ENCODE measurements around the gene FNIP2.
"Not testable (repeated sequence)": the region's sequence is repeated elsewhere in the genome, so short reads cannot be mapped to it uniquely, and the experiment has no call there.

Gene FNIP2

DNA sequence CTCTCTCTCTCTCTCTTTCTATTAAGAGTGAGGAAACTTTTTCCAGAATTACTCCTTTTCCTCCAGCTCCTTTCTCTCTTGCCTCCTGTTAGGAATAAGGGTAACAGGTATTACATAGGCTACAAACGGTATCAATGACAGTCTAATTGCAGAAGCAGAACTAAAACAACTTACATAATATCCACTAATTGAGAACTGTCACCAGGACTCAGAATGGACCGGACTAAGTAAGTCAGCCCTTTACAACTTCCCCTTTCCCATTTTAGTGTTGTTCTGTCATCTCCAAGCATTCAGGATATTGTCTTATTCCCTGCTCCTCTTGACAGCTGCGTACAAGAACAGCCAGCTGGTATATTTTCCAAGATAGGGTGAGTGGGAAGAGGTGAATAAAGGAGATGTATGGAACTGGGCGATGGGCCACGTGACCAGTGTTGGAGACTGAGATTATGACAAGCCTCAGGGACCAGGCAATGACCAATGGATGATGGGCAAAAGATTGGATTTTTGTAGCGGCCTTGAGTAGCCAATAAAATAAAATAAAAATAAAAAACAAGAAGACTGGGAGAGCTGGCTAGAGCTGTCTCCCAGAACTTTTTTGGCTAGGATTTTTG, 2.3 kb upstream of the FNIP2 start:
- no peak for DNase-seq

DNA sequence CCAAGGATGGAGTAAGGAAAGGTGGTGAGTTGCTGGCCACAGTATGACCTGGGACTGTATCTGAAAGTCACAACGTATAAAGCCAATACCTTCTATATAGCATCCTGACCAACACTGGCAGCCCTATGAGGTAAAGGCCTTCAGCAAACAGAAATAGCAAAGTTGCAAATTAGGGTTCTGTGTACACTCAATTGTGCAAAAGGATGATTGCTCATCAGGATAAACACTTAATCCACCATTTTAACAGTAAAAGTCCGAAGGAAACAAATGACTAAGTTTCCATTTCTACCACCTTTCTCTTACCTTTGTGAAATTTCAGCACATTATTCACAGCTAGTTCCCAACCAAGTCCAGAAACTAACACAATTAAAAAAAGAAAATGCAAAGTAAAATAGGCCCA, 1.4 kb upstream of the FNIP2 start:
- DNase-seq: no peak

DNA sequence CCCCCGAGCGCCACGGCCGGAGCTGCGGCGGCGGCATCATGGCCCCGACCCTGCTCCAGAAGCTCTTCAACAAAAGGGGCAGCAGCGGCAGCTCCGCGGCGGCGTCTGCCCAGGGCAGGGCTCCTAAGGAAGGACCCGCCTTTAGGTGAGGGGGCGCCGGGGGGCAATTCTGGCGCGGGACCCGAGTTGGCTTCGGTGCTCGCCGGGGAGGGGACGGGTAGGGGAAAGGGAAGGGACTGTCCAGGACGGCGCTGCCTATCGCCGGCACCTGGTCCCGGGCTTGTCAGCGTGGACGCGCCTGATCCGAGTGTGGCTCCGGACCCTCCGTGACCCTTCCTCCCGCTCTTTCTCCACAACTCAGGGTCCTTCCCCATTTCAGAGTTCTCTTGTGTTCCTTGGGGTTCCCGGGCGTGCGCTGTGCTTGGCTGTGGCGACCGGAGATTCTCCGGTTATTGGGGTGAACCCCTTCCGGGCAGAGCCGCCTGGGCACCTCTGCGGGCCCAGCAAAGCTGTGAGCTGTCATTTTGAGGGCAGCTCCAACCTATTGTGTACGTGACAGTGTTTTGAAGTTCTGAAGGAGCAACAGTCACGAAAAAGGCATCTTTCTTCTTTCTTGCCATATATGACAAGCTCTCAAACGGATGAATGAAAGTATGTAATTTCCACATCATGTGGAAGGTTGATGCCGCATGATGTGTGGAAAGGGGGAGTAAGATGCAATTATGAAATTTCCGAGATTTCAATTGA, 522 bp downstream of the FNIP2 start:
- DNase-seq: peak; percentile 43

DNA sequence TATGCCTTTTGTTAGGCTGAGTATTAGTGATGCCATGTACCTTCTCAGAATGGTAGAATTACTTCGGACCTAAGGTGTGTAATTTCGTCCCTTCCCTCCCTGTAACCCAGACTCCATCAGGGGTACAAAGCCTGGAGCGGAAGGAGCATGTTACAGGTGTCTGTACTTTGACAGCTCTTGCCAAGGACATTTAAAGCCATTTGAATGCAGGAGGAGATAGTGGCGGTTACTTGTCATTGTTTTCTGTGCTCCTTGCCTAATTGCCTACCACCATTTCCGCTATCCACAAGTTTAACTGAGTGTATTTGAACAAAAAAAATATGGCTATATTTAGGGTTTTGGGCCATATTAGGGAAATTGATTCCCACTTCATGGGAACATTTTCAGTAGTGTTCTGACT, 1.8 kb downstream of the FNIP2 start:
- no peak for DNase-seq

DNA sequence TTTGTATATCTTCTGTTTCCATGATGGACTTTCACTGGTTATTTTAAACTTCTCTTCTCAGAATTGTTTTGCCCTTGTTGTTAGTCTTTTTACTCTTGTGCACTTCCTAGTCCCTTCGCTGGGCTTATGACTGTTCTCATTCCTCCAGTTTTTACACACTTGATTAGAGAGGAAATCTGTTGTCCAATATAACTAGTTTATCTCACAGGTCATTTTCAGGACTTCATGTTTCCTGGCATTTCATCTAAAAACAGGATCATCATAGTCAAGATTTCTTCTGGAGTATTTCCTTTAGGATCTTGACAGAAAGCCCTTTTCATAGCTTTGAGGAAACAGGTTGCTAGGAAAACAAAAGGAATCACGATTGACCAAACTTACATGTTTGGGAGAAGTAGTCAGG, 3.0 kb downstream of the FNIP2 start:
- no peak for DNase-seq

DNA sequence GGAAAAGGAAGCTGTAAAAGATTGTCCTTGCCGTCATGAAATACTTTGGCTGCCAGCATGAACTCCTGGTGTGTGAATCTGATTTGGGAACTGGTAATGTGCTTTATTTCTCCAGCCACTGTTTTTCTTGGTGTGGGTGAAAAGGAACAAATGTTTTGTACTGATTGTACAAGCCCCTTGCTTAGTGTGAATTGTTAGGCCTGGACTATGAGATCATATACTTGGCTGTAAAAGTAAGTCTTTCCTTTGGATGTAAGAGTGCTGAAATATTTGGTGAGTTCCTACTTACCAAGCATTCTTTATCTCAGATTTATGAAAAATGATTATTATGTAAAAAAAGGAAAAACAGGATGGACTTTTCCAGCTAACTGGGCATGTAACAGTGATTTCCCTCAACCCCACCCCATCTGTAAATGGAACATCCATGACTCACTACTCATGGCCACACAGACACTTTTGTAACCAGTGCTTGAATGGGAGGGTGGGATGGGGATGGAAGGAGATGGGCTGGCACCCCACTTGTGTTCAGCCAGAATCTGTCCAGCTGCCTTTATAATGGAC, 6.3 kb downstream of the FNIP2 start:
- DNase-seq: no peak

DNA sequence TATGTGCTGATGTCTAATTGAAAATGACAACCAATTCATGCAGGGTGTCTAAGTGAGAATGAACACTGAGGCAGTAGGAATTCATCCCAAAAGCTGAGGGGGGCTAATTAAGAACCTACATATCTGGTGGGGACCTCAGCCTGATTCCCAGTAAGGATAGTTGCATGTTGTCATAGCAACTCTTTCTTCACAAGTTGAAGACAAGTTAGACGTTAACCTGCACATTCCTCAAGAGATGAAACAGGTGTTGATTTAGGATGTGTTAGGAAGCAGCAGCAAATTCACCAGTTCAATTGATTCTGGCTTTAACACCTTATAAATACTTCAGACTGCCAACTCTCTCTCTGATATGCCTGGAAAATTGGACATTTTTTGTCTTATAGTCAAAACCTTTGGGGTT, 7.3 kb downstream of the FNIP2 start:
- DNase-seq: no peak

DNA sequence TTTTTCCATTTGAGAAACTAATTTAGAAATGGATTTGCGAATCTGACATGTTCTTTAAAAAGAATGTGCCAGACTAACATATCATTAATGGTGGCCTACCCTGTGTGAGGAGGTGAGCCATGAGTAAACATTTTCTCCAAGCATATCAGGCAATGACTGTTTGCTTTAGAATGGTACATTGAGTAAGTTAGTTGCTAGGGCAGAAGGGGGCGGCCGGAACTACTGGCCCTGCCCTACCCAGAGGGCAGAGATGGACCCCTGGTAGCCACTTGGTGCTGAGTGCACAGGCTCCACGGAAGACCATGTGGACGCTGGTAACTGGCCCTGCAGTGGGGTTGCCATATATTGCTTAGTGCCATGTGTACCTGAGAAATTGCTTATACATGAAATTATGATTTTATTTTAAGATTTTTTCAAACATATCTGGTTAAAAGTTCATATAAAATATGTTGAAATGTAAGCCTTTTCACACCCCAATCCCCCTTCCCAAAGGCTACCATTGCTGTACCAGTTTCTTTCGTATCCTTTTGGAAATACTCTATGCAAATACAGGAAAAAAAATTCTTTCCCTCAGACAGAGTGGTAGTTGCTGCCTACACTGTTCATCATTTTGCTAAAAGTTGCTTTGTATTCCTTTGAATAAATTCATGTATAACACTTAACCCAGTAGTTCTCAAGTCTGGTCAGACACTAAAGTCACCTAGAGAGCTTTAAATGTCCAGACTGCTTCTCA, 8.8 kb downstream of the FNIP2 start:
- no peak for DNase-seq

DNA sequence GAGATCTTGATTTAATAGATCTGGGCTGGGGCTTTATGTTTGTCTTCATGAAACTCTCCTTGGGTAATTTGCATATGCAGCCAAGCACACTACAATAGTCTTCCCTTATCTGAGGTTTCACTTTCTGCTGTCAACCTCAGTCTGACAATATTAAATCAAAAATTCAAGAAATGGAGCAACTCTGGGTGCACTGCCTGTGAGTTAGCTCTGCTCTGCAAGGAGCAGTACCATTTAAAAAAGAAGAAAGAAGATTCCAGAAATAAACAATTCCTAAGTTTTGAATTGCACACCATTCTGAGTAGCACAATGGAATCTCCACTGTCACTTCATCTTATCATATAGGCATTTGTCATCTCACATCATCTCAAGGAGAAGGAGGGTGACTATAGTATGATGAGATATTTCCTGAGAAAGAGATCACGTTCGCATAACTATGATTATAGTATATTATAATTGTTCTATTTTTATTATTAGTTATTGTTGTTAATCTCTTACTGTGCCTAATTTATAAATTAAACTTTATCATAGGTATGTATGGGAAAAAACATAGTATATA, 9.4 kb downstream of the FNIP2 start:
- DNase-seq: no peak

DNA sequence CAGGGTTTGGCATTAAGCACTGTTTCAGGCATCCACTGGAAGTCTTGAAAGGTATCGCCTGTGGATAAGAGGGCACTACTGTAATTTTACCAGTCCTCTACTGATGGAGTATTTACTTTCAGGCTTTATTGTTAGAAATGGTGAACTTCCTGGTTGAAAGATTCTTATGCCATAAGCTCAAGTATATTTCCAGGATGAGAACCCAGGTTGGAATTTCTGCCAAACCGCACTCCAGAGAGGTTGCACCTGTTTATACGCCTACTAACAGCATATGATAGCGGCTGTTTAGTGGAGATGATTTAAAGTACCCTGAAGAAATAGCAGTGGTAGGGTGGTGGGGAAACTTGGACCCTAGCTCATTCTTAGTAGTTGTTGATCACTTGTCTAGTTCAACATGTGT, 9.9 kb downstream of the FNIP2 start:
- no peak for DNase-seq

DNA sequence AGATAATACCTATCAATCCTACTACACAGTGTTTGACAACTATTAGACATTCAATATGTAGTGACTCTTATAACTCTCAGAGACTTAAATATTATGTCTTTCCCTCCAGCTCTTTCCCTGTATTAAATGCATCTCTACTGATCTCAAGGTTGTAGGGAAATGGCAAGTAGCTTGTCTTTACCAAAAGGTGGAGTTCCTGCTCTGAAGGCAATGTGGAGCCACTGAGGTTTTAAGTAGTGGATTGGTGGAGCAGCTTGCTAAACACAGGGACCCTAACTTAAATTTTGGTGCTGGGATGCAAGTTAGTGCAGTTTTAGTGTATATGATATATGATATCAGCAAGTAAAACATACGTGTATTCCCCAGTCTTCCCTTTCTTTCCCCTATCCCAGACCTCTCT, 13.1 kb downstream of the FNIP2 start:
- no peak for DNase-seq

DNA sequence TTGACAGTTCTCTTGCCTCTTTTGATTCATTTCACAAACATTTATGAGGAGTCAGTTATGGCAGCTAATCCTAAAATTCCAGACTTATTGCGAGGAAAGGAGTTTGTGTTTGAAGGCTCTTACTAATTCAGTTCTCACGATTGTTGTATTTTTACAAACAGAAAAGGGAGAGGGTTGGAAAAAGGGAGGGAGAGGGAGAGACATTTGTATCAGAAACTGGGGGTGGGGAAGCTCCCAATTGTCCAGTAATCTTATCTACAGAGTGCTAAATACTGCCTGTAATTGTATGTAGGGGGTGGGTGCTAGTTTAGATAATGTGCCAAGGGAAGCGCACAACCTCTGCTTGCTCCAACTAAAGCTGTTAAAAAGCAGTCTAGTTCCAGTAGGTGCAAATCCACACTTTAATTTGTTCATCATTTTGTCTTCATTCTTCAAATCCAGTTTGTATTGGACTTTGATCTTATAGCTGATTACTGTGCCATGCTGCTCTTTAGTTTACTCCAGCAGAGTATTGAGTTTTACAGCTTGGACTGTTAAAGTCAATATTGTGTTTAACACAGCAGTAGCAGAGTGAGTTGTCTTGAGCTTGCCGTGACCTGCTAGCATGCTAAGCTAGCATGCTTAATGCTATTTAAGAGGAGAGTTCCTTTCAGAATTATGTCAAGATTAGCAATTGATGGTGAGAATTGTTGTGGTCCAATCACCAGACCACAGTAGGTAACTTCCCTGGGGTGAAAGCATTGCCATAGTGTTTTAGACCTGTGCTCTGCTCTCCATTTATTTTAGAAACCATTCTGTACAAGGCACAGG, 13.9 kb downstream of the FNIP2 start:
- peak; percentile 13 for DNase-seq

DNA sequence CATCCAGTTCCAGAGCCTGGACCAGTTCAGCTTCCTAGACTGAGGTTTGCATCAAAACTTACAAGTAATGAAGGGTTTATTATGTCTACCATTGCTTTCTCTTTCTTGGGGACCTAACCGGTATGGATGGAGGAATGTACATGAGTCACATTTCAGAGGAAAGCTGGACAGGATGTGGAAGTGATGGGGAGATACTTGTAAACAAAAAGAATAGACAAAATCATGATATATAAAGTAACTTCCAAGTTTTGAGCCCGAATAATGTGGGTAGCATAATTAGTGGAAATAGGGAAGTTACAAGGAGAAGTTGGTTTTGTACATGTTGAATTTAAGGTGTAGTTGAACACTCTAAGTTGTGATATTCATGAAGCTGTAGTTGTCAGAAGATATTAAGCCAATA, 15.0 kb downstream of the FNIP2 start:
- DNase-seq: peak; percentile 10

DNA sequence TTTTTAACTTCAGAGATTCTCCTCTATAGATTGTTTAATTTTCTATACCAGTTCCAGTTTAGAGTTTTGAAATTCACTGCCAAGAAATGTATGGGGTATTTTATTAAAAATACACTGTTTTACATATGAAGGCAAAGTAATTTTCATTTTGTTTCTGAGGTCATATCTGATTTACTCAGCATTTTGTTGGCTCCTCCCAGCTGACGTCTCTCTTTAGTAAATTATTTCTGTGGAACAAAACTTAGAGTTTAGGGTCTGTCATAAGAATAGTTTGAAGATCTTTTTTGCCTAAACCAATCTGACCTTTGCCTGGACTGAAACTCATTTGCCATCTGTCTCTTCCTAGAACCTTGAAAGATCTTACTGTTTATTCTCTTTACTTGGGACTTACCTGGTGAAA, 16.9 kb downstream of the FNIP2 start:
- DNase-seq: no peak

DNA sequence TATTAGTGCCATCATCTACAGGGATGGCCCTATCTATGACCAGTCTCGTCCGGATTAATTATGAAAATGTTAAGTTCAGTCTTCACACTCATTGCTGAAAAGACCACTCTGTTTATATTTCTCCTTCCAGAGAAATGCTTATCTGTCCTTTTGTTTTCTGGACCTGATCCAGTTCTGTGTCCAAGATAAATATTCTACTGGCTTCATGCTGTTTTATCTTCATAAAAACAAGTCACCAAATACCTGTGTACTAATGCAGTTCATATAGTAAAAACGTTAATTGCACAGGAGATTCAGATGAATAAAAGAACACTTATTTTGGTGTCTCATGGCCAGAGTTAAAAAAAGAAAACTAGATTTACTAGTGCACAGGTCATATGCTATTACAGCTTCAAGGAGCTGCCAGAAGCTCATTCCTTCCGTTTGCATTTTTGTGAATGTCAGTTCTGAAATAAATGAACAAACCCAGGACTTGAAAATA, 17.3 kb downstream of the FNIP2 start:
- no peak for DNase-seq

DNA sequence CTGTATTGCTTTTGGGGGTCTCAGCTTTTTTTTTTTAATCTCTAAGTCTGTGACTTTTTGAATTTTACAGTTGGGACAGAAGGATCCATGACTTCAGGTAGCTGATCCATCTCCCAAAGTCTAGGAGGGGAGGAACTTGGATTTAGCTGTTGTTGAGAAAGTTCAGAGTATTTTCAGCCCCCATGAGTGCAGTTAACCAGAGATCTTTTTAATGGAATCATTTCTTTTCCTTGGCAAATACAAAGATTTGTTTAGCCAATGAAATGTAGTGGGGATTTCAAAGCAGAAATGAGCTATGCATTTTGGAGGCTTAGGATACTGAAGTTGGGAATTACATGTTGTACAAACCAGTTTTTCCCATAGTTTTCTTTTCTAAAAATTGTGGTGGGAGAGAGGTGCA, 18.1 kb downstream of the FNIP2 start:
- DNase-seq: no peak

DNA sequence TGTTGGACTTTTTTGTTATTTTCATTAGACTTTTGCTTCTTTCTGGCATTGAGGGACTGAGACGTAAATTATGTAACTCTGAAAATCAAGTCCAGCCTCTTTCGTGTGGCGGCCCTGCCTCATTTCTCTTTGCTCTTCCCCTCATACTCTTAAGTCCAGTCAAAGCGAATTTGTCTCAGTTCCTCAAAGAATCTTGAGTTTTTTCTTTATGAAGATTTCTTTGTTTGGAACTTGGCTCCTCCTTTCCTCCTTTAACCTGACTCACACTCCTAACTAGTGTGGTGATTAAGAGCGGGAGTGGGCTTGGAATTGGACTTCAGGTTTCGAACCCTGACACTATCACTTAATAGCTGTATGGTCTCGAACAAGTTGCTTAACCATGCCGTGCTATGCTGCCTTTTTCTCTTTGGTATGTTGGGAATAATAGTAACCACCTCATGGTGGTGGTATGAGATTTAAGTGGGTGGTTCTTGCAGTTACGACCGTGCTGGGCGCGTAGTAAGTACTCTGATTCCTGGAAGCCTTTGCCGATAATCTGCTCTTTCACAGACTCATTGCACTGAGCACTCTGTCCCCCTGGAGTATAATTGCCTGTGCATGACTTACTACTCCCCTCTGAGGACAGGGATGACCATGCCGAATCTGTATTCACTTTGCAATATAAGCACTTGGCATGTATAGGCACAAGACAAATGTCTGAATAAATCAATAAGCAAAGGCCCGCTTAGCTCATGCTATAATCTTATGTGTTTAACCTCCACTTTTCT, 19.1 kb downstream of the FNIP2 start:
- no peak for DNase-seq

DNA sequence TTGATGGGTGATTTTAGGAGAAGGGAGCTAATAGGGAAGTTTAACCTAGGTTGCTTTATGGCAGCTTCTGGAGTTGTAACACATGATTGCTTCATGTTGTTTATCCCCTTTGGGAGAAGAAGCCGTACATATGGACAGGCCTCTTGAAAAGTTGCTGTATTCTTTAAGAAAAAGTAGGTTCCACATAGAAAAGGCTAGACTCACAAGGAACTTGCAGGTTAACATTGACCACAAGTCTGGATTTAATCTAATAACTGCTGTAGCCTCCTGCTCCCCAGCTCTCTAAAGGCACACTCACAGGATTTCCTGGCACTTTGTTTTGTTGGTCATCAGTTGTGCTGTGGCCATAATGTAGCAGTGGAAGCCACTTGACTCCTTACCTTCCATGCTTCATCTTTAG, 19.7 kb downstream of the FNIP2 start:
- no peak for DNase-seq

DNA sequence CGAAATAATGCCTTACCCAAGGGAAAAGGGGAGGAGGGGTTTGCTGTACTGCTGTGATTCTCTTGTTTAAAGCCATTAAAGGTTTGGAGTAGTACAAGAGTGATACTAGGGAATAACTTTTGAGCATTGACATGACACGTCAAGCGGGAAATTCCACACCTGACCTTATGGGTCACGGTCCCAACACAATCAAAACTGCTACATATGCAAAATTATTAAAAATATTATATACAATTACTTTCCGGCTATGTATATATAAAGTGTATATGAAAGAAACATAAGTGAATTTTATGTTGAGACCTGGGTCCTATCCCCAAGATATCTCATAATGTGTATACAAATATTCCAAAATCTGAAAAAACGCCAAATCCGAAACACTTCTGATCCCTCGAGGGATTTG, 21.0 kb downstream of the FNIP2 start:
- no peak for DNase-seq

DNA sequence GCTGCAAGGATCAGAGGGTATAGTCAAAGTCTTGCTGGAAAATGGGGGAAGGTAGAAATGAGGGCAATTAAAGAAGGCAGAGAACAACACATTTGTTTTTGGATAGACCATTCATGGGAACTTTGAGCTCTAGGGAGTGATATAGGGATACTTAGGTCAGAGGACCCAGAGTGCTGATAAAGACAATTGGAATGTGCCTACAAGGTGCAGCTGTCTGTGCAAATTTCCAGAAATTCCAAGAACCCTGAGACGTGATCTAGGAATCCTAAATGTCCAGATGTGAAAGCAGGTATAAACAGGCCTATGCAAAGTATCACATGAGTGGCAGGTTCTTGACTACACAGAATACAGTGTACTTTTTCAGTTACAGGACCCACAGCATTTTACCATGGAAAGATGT, 24.2 kb downstream of the FNIP2 start:
- DNase-seq: no peak

DNA sequence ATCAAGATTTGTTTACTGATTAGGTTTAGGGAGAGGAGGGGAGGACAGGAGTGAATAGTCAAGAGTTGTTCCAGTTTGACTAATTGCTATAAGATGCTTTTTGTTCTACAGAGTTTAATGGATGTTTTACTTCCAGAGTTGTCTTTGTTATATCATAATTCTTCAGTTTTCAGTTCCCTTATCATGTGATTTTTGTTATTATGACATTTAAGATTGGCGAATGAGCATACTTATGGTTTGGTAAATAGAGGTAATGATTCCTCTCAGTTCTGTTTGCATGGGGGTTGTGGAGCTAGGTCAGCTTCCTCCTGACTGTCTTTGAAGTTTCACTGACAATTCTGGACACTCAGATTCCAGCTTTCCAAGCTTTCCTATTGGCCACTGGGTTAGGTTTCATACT, 24.6 kb downstream of the FNIP2 start:
- not testable (repeated sequence) for DNase-seq

Measured in kidney glomerular epithelial cell (primary cell).